NOMO-1 treated with DMSO at 0.1 percent for 48 hours (cell line): ENCODE results near the gene F2.
"Not testable (repeated sequence)": the region's sequence is repeated elsewhere in the genome, so short reads cannot be mapped to it uniquely, and the experiment has no call there.

Experiments used
- DNase-seq: peaks from one replicate; lab custom pipeline; 2025; ENCODE audit not compliant: unreplicated experiment; lab: John Stamatoyannopoulos, UW

Gene F2

DNA sequence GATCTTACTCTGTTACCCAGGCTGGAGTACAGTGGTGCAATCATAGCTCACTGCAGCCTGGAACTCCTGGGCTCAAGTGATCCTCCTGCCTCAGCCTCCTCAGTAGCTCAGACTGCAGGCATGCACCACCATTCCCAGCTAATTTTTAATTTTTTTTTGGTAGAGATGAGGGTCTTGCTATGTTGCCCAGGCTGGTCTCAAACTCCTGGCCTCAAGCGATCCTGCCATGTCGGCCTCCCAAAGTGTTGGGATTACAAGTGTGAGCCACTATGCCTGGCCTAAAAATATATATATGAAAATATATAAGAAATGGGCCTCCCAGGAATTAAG is 1.2 kb upstream of the F2 start:
- not testable (repeated sequence) for DNase-seq

DNA sequence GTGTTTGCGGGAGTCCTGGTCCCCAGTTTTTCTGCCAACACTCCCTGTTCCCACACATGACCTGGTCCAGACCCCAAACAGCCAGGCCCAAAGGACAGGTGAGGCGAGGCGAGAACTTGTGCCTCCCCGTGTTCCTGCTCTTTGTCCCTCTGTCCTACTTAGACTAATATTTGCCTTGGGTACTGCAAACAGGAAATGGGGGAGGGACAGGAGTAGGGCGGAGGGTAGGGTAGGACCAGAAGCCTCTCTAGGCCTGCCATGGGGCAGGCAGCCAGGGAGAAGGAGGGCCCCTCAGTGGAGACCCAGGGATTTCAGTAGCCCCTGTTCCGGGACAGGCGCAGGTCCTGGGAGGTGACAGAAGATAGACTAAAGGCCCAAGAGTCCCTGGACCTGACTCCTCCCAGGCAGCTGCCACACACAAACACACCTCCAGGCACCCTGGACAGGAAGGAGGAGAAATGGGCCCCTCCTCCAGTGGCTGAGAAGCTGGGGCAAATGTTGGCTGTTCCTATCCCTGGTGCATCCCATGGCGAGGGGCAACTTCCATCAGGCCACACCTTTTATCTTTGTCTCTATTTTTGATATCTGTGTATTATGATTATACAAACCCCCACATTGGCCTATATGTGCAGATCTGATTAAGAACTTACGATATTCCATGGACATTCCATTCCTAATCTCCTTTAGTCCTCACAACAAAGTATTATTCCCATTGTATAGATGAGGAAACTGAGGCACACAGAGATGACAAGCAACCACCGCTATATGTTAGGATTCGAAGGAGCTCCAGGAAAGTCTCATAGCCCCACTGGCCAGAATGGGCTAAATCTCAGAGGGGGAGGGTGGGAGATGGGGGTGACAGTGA is 626 bp upstream of the F2 start:
- no peak for DNase-seq

DNA sequence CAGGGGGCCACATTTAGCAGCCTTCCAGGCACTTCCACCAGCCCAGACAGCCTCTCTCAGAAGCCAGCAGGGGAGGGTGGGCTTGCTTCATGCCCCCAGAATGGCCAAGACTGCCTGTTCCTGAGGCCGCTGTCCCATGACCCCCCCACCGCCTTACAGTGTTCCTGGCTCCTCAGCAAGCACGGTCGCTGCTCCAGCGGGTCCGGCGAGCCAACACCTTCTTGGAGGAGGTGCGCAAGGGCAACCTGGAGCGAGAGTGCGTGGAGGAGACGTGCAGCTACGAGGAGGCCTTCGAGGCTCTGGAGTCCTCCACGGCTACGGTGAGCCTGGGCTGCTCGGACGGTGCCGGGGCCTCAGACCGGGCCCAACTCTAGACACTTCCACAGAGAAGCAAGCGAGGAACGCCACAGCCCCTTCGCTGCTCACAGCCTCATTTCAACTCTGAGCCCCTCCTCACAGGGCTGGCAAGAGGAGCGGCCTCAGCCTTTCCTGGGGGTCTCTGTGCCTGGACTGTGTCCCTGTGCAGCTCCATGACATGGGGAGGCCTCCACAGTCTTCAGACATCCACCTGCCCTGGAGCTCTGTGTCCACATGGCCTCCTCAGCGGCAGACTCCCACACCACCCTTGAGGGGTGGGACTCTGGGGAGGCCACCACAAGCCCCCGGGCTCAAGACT is 668 bp downstream of the F2 start:
- no peak for DNase-seq

DNA sequence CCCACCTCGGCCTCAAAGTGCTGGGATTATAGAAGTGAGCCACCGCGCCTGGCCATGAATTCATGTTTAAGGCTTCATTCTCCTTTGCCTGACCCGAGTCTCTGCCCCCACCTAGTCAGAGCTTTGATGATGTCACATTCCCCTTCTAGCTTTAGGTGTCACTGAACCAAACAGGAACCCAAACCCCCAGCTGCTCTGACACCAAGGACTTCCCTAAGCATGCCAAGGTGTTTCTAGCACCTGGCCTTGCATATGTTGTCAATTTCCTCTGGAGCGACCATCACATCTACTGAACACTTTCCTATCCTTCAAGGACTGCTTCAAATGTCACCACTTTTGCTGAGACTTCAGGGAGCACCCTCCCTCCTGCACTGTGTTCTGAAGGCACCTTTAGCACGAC is 2.3 kb downstream of the F2 start:
- DNase-seq: no peak

DNA sequence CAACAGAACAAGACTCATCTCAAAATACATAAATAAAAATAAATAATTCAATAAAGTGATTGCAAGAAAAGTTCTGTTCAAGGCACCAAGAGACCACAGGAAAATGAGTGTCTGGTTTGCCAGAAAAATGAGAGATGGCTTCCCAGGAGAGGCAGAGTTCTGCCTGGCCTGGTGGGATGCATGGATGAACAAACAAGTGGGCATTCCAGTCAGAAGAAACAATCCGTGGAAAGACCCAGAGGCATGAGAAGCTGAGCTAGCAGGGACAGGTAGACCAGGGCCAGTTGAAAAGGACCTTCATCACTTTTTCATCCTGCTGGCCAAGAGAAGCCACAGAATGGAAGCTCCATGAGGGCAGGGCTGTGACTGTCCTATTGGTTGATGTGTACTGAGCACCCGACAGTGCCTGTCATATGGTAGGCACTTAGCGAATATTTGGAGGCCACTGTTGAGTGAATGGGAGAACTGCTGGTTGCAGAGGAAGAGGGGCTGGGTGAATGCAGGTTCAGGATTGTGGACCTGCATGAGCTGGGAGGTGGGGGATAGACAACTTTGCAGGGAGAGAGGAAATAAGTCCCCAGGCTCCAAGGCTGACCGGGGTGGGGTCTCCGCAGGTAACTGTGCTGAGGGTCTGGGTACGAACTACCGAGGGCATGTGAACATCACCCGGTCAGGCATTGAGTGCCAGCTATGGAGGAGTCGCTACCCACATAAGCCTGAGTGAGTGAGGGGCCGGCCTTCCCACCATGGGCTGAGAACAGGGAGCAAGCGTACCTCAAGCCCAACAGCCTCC is 3.7 kb downstream of the F2 start:
- DNase-seq: no peak

DNA sequence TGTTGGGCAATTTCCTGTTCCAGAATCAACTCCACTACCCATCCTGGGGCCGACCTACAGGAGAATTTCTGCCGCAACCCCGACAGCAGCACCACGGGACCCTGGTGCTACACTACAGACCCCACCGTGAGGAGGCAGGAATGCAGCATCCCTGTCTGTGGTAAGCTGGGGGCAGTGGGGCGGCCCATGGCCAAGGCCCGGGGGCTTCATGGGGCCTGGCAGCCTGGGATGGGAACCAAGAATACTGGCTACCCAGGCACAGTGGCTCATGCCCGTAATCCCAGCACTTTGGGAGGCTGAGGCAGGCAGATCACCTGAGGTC is 4.3 kb downstream of the F2 start:
- no peak for DNase-seq

DNA sequence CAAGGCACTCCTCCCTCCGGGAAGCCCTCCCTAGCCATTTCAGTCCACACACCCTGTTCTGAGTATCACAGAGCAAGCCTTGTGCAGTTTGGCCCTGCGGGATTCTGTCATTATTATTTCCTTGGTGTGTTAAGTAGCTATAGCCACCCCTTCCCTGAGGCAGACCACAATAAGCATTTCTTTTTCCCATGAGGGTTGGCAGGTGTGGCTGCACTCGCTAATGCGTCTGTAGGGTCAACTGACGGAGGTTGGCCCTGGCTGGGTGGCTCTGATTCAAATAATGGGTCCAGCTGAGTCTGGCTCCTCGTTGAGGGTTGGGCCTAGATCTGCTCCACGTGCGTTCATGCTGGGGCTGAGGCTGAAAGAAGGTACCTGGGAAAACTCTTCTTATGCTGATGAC is 5.1 kb downstream of the F2 start:
- DNase-seq: no peak

DNA sequence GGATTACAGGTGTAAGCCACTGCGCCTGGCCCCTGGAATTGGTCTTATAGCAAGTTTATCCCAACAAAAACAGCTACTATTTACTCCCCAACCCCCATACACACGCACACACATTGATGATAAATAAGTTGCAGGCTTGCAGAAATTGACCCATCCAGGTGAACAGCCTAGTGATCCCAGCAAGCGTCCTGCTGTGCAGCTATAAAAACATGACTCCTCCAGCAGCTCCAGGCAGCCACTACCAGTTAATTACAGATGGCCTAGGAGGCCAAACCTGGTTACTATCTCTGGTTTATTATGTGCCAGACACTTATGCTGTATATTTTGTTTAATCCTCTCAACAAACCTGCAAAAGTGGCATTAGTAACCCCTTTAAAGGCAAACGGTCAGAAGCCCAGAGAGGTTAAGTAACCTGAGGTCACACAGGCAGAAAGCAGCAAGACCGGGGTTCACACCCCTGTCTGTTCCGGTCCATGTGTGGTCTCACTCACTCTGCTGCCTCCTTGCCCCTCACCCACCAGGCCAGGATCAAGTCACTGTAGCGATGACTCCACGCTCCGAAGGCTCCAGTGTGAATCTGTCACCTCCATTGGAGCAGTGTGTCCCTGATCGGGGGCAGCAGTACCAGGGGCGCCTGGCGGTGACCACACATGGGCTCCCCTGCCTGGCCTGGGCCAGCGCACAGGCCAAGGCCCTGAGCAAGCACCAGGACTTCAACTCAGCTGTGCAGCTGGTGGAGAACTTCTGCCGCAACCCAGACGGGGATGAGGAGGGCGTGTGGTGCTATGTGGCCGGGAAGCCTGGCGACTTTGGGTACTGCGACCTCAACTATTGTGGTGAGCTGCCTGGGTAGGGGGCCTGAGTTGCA is 6.6 kb downstream of the F2 start:
- no peak for DNase-seq

DNA sequence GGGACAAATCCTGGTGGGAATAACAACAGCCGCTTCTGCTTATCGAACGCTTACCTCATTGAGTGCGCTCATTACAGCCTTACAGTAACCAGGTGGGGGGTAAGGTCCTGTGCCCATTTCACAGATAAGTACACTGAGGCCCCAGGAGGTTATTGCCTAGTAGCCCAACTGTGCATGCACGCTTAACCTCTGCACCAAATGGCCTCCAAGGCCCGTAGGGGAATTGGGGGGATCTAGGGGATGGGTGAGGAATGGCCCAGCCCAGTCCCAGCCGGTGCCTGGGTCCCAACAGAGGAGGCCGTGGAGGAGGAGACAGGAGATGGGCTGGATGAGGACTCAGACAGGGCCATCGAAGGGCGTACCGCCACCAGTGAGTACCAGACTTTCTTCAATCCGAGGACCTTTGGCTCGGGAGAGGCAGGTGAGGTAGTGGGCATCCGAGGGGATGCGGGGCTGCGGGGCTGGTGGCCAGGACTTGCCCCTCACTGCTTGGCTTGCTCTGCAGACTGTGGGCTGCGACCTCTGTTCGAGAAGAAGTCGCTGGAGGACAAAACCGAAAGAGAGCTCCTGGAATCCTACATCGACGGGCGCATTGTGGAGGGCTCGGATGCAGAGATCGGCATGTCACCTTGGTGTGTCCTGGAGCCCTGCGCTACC is 7.3 kb downstream of the F2 start:
- DNase-seq: no peak

DNA sequence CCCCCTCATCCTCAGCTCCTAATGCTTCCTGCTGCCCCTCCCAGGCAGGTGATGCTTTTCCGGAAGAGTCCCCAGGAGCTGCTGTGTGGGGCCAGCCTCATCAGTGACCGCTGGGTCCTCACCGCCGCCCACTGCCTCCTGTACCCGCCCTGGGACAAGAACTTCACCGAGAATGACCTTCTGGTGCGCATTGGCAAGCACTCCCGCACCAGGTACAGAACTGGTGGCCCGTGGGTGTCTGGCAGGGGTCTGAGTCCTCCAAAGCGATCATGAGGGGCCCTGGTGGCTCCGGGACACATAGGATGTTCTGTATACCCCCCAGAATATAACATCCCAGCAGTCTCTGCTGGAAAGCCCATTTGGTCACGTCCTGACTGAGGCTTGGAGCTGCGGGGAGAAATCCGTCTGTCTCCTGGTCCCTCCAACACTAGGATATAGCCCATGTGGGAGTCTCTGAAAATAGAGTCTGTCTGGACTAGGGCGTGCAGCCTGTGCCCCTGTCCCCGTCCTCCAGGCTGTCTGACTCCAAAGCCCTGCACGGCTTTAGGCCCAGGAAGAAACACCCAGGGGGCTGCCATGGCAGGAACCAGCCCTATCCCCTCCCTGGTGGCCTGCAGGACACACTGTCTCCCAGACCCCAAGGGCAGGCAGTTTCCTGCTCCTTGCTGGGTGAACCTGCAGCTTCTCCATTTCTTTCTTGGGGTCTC is 9.1 kb downstream of the F2 start:
- DNase-seq: no peak

DNA sequence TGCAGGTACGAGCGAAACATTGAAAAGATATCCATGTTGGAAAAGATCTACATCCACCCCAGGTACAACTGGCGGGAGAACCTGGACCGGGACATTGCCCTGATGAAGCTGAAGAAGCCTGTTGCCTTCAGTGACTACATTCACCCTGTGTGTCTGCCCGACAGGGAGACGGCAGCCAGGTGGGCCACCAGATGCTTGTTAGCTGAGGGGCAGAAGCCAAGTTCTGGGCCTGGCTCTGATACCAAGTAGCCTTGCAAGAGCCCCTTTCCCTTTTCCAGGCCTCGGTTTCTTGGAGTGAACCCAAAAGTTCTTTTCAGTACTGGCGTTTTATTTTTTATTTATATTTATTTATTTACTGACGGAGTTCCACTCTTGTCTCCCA is 9.6 kb downstream of the F2 start:
- DNase-seq: no peak

DNA sequence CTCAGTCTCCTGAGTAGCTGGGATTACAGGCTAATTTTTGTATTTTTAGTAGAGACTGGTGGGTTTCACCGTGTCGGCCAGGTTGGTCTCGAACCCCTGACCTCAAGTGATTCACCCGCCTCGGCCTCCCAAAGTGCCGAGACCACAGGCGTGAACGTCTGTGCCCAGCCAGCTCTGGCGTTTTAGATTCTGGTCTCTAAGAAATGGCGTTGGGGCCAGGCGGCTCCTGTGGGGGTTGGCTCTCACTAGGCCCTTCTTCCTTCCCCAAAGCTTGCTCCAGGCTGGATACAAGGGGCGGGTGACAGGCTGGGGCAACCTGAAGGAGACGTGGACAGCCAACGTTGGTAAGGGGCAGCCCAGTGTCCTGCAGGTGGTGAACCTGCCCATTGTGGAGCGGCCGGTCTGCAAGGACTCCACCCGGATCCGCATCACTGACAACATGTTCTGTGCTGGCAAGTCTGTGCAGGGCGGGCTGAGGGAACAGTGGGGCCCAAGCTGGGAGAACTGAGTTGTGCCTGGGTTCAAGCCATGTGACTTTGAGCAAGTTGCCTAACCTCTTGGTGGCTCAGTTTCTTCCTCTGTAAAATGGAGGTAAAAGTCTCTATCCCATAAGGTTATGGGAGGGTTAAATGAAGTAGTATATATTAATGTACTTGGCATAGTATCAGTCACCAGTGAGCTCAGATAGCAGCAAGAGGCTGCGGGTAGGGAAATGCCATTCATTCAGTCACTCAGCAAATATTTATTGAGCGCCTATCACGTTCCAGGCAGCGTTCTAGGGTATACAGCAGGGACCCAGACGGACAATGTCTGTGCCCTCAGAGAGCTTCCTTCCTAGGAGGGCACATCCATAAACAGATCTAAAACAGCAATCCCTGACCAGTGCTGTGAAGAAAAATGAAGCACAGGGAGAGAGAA is 10.4 kb downstream of the F2 start:
- no peak for DNase-seq

DNA sequence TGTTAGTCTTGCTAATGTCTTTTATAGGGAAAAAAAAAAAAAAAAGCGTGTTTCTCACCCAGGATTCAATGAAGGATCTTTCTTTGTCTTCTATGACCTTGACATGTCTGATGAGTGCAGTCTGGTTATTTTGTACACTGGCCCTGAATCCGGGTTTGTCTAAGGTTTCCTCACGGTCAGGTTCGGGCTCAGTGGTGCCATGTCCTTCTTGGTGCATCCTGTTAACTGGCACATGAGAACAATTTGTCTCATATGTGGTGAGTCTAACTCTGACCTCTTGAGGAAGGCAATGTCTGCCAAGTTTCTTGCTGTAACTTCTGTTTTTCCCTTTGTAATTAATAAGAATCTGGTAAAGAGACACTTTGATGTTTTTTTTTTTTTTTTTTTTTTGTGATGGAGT is 12.5 kb downstream of the F2 start:
- no peak for DNase-seq

DNA sequence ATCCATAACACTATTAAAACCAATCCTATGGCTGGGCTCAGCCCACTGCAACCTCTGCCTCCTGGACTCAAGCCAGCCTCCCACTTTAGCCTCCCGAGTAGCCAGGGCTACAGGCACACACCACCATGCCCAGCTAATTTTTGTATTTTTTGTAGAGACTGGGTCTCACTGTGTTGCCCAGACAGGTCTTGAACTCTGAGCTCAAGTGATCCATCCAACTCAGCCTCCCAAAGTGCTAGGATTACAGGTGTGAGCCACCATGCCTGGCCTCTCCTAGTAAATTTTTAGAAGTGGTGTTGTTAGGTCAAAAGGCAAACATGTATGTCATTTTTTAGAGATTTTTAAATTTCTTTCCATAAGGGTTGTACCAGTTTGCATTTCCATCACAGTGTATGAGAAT is 14.2 kb downstream of the F2 start:
- DNase-seq: no peak

DNA sequence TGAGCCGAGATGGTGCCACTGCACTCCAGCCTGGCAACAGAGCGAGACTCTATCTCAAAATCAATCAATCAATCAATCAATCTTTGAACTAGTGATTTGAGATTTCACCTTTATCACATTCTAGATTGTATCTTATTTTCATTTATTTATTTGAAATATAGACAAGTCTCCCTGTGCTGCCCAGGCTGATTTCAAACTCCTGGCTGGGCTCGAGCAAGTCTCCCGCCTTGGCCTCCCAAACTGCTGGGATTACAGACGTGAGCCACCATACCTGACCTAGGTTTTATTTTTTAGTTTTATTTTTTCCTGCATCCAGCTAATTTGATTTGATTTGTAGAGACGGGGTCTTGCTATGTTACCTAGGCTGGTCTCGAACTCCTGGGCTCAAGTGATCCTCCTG is 17.1 kb downstream of the F2 start:
- no peak for DNase-seq

DNA sequence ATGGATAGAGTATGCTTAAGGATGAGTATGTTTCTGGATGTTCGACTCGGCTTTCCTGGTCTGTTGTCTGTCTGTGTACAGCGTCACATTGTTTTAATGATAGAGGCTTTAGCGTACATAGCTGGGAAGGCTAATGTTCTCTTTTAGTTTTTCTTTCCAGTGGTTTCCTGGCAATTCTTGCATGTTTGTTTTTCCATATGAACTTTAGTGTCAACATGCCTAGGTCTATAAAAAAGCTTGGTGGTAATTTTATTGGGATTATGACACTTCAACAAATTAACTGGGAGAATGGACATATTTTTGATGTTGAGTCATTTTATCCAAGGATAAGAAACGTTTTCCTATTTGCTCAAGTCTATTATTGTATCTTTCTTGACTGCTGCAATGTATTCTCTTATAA is 17.6 kb downstream of the F2 start:
- no peak for DNase-seq

DNA sequence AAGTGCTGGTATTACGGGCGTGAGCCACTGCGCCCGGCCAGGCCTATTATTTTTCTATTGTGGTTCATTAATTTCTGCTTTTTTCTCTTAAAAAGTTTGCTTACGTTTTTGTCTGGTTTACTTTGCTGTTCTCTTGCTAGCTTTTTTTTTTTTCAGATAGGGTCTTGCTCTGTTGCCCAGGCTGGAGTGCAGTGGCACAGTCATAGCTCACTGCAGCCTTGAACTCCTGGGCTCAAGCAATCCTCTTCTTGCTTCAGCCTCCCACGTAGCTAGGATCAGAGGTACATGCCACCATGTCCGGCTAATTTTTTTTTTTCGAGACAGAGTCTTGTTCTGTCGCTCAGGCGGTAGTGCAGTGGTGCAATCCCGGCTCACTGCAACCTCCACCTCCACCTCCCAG is 18.7 kb downstream of the F2 start:
- DNase-seq: no peak

DNA sequence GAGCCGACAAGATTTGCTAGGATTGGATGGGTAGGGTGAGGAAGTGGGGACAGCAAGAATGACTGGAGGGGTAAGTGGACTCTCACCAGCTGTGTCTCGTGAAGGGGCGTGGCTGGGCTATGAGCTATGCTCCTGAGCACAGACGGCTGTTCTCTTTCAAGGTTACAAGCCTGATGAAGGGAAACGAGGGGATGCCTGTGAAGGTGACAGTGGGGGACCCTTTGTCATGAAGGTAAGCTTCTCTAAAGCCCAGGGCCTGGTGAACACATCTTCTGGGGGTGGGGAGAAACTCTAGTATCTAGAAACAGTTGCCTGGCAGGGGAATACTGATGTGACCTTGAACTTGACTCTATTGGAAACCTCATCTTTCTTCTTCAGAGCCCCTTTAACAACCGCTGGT is 19.9 kb downstream of the F2 start:
- DNase-seq: no peak
